WTC11 (cell line): ENCODE results near the gene CAMTA1. TPM values are rescaled to one million over a fixed set of nuclear protein-coding genes. Genes with fewer than 3 reads are reported as not detected.

Experiments used
- ATAC-seq: fragments of 200-7000 bp; cut with Tn5 transposase; 2 replicates; pipeline ENCODE4 v1.10.0; 2021; ENCODE audit warnings: mild to moderate bottlenecking, moderate library complexity
- CTCF ChIA-PET: fragments of 300-600 bp; sonication (Branson Sonifier 250); formaldehyde crosslinking; loops from one replicate; lab custom pipeline; 2021; ENCODE audit warnings: antibody characterized with exemption; lab: Charles Lee
- POLR2A ChIA-PET: fragments of 350-600 bp; sonication (Branson Sonifier 250); formaldehyde crosslinking; loops from one replicate; lab custom pipeline; 2021; ENCODE audit warnings: antibody characterized with exemption; lab: Charles Lee
- DNase-seq: peaks from one replicate; pipeline ENCODE4 v3.0.0; 2021; ENCODE audit warnings: low spot score
- H3K27ac Mint-ChIP-seq: 2 replicates; pipeline ENCODE4 v1.8.0; 2021; ENCODE audit warnings: mixed read lengths
- H3K27me3 Mint-ChIP-seq: 2 replicates; pipeline ENCODE4 v1.8.0; 2021; ENCODE audit warnings: low read depth, mild to moderate bottlenecking, moderate library complexity, mixed read lengths
- H3K36me3 Mint-ChIP-seq: 2 replicates; pipeline ENCODE4 v1.8.0; 2021; ENCODE audit warnings: mixed read lengths
- H3K4me1 Mint-ChIP-seq: 2 replicates; pipeline ENCODE4 v1.8.0; 2022; ENCODE audit warnings: mixed read lengths
- H3K4me3 Mint-ChIP-seq: 2 replicates; pipeline ENCODE4 v1.8.0; 2021; ENCODE audit warnings: mild to moderate bottlenecking, moderate library complexity, mixed read lengths
- H3K9me3 Mint-ChIP-seq: 2 replicates; pipeline ENCODE4 v1.8.0; 2021; ENCODE audit warnings: mixed read lengths
- EMX1 ChIP-seq: fragments of 250-450 bp; sonication (Bioruptor Pico); IDR thresholded peaks from 2 replicates; pipeline ENCODE4 v1.8.0; 2021; ENCODE audit warnings: mild to moderate bottlenecking
- GABPB1 ChIP-seq: sonication (generic); formaldehyde crosslinking; IDR thresholded peaks from 2 replicates; pipeline ENCODE4 v1.8.1; 2023; ENCODE audit warnings: mild to moderate bottlenecking, missing genetic modification reagents
- NFE2L1 ChIP-seq: sonication (generic); formaldehyde crosslinking; IDR thresholded peaks from 2 replicates; pipeline ENCODE4 v1.8.1; 2023; ENCODE audit warnings: missing genetic modification reagents
- NR2C2 ChIP-seq: sonication (generic); formaldehyde crosslinking; IDR thresholded peaks from 2 replicates; pipeline ENCODE4 v1.8.0; 2022; ENCODE audit warnings: mild to moderate bottlenecking, missing genetic modification reagents
- SP1 ChIP-seq: sonication (generic); formaldehyde crosslinking; conservative IDR thresholded peaks from 2 replicates; pipeline ENCODE4 v1.8.1; 2022; ENCODE audit warnings: missing genetic modification reagents
- TEAD4 ChIP-seq: sonication (generic); formaldehyde crosslinking; IDR thresholded peaks from 2 replicates; pipeline ENCODE4 v1.8.0; 2022; ENCODE audit warnings: mild to moderate bottlenecking, missing genetic modification reagents
- ZNF232 ChIP-seq: sonication (generic); formaldehyde crosslinking; IDR thresholded peaks from 2 replicates; pipeline ENCODE4 v1.8.0; 2022; ENCODE audit warnings: mild to moderate bottlenecking, missing genetic modification reagents
- ZNF416 ChIP-seq: fragments of 250-450 bp; sonication (Bioruptor Pico); IDR thresholded peaks from 2 replicates; pipeline ENCODE4 v1.9.0; 2021; ENCODE audit warnings: mild to moderate bottlenecking, inconsistent platforms
- ZNF423 ChIP-seq: fragments of 250-450 bp; sonication (Bioruptor Pico); IDR thresholded peaks from 2 replicates; pipeline ENCODE4 v2.1.2; 2022; ENCODE audit warnings: mild to moderate bottlenecking, moderate library complexity
- total RNA-seq: library from RNA; stranded (reverse); gene quantifications from 3 replicates; pipeline ENCODE4 v1.2.3, GENCODE V29; 2021
- TF ChIP-seq, protein P1 (sequence below): fragments of 250-450 bp; sonication (Bioruptor Pico); IDR thresholded peaks from 2 replicates; pipeline ENCODE4 v1.9.0; 2021; ENCODE audit warnings: mild to moderate bottlenecking, borderline replicate concordance
- TF ChIP-seq, protein P2 (sequence below): sonication (generic); formaldehyde crosslinking; IDR thresholded peaks from 2 replicates; pipeline ENCODE4 v1.8.1; 2023; ENCODE audit warnings: mild to moderate bottlenecking, missing genetic modification reagents, borderline replicate concordance
- TF ChIP-seq, protein P3 (sequence below): sonication (generic); formaldehyde crosslinking; IDR thresholded peaks from 2 replicates; pipeline ENCODE4 v1.8.0; 2022; ENCODE audit warnings: mild to moderate bottlenecking, missing genetic modification reagents
- TF ChIP-seq, protein P4 (sequence below): sonication (generic); formaldehyde crosslinking; IDR thresholded peaks from 2 replicates; pipeline ENCODE4 v1.8.1; 2022; ENCODE audit warnings: low read depth, missing genetic modification reagents, borderline replicate concordance
- TF ChIP-seq, protein P5 (sequence below): sonication (generic); formaldehyde crosslinking; IDR thresholded peaks from 2 replicates; pipeline ENCODE4 v1.8.1; 2023; ENCODE audit warnings: mild to moderate bottlenecking, missing genetic modification reagents, moderate library complexity
- TF ChIP-seq, protein P6 (sequence below): fragments of 200-600 bp; IDR thresholded peaks from 2 replicates; pipeline ENCODE4 v1.8.0; 2022; ENCODE audit warnings: antibody characterized with exemption
- TF ChIP-seq, protein P7 (sequence below): sonication (generic); formaldehyde crosslinking; IDR thresholded peaks from 2 replicates; pipeline ENCODE4 v1.8.0; 2022; ENCODE audit warnings: missing genetic modification reagents
- TF ChIP-seq, protein P8 (sequence below): sonication (generic); formaldehyde crosslinking; IDR thresholded peaks from 2 replicates; pipeline ENCODE4 v1.8.0; 2022; ENCODE audit warnings: mild to moderate bottlenecking, missing genetic modification reagents
- TF ChIP-seq, protein P9 (sequence below): sonication (generic); formaldehyde crosslinking; IDR thresholded peaks from 2 replicates; pipeline ENCODE4 v1.8.1; 2023; ENCODE audit warnings: mild to moderate bottlenecking, missing genetic modification reagents, moderate library complexity
- TF ChIP-seq, protein P10 (sequence below): fragments of 250-450 bp; sonication (Bioruptor Pico); IDR thresholded peaks from 2 replicates; pipeline ENCODE4 v2.1.2; 2022; ENCODE audit warnings: mild to moderate bottlenecking, moderate library complexity

CAMTA1 gene
- total RNA-seq, 1 experiment from 2014 or later = 86.4 TPM

DNA sequence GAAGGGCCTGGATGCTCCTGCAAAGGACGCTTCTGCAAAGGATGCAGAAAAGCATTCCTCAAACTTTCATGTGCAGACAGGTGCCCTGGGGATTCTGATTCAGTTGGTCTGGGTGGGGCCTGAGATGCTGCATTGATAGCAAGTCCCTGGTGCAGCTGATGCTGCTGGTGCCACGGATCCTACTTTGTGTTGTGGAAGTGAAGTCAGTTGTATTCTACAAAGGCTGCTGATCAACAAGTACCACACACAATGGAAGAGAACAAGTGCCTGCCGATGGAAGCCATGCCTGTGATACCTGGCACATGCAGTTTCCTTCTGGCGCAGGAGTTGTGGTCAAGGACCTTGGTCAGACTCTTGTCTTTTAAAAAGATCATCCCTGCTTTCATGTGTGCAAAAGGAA, 478.8 kb downstream of the CAMTA1 start:
- Mint-ChIP-seq H3K4me3 (no peak overlapping the region), H3K9me3 (peaks cover 15% of the 10 kb centered on the region), H3K27me3 (peaks cover 2% of the 10 kb centered on the region; the same call in 1 of the 2 replicates), H3K4me1 (peaks cover 9% of the 10 kb centered on the region; the same call in 1 of the 2 replicates), H3K36me3 (peaks cover 12% of the 10 kb centered on the region), H3K27ac (no peak overlapping the region)
- ChIA-PET POLR2A (no interaction called here), CTCF (no interaction called here)
- DNase-seq (no peak), ATAC-seq (no peak)
- TF ChIP-seq, protein P1, sequence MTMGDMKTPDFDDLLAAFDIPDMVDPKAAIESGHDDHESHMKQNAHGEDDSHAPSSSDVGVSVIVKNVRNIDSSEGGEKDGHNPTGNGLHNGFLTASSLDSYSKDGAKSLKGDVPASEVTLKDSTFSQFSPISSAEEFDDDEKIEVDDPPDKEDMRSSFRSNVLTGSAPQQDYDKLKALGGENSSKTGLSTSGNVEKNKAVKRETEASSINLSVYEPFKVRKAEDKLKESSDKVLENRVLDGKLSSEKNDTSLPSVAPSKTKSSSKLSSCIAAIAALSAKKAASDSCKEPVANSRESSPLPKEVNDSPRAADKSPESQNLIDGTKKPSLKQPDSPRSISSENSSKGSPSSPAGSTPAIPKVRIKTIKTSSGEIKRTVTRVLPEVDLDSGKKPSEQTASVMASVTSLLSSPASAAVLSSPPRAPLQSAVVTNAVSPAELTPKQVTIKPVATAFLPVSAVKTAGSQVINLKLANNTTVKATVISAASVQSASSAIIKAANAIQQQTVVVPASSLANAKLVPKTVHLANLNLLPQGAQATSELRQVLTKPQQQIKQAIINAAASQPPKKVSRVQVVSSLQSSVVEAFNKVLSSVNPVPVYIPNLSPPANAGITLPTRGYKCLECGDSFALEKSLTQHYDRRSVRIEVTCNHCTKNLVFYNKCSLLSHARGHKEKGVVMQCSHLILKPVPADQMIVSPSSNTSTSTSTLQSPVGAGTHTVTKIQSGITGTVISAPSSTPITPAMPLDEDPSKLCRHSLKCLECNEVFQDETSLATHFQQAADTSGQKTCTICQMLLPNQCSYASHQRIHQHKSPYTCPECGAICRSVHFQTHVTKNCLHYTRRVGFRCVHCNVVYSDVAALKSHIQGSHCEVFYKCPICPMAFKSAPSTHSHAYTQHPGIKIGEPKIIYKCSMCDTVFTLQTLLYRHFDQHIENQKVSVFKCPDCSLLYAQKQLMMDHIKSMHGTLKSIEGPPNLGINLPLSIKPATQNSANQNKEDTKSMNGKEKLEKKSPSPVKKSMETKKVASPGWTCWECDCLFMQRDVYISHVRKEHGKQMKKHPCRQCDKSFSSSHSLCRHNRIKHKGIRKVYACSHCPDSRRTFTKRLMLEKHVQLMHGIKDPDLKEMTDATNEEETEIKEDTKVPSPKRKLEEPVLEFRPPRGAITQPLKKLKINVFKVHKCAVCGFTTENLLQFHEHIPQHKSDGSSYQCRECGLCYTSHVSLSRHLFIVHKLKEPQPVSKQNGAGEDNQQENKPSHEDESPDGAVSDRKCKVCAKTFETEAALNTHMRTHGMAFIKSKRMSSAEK (CRISPR knock-in tag) = no peak
- TF ChIP-seq NR2C2 (CRISPR knock-in tag) (no peak), GABPB1 (CRISPR knock-in tag) (no peak), ZNF423 (no peak), NFE2L1 (no peak), EMX1 (CRISPR knock-in tag) (no peak), ZNF232 (CRISPR knock-in tag) (no peak), SP1 (CRISPR knock-in tag) (no peak), TEAD4 (CRISPR knock-in tag) (no peak), ZNF416 (CRISPR knock-in tag) (no peak)
- TF ChIP-seq, protein P2, sequence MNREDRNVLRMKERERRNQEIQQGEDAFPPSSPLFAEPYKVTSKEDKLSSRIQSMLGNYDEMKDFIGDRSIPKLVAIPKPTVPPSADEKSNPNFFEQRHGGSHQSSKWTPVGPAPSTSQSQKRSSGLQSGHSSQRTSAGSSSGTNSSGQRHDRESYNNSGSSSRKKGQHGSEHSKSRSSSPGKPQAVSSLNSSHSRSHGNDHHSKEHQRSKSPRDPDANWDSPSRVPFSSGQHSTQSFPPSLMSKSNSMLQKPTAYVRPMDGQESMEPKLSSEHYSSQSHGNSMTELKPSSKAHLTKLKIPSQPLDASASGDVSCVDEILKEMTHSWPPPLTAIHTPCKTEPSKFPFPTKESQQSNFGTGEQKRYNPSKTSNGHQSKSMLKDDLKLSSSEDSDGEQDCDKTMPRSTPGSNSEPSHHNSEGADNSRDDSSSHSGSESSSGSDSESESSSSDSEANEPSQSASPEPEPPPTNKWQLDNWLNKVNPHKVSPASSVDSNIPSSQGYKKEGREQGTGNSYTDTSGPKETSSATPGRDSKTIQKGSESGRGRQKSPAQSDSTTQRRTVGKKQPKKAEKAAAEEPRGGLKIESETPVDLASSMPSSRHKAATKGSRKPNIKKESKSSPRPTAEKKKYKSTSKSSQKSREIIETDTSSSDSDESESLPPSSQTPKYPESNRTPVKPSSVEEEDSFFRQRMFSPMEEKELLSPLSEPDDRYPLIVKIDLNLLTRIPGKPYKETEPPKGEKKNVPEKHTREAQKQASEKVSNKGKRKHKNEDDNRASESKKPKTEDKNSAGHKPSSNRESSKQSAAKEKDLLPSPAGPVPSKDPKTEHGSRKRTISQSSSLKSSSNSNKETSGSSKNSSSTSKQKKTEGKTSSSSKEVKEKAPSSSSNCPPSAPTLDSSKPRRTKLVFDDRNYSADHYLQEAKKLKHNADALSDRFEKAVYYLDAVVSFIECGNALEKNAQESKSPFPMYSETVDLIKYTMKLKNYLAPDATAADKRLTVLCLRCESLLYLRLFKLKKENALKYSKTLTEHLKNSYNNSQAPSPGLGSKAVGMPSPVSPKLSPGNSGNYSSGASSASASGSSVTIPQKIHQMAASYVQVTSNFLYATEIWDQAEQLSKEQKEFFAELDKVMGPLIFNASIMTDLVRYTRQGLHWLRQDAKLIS (CRISPR knock-in tag) = no peak
- TF ChIP-seq, protein P3, sequence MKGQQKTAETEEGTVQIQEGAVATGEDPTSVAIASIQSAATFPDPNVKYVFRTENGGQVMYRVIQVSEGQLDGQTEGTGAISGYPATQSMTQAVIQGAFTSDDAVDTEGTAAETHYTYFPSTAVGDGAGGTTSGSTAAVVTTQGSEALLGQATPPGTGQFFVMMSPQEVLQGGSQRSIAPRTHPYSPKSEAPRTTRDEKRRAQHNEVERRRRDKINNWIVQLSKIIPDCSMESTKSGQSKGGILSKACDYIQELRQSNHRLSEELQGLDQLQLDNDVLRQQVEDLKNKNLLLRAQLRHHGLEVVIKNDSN (CRISPR knock-in tag) = no peak
- TF ChIP-seq, protein P4, sequence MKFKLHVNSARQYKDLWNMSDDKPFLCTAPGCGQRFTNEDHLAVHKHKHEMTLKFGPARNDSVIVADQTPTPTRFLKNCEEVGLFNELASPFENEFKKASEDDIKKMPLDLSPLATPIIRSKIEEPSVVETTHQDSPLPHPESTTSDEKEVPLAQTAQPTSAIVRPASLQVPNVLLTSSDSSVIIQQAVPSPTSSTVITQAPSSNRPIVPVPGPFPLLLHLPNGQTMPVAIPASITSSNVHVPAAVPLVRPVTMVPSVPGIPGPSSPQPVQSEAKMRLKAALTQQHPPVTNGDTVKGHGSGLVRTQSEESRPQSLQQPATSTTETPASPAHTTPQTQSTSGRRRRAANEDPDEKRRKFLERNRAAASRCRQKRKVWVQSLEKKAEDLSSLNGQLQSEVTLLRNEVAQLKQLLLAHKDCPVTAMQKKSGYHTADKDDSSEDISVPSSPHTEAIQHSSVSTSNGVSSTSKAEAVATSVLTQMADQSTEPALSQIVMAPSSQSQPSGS = no peak
- TF ChIP-seq, protein P5, sequence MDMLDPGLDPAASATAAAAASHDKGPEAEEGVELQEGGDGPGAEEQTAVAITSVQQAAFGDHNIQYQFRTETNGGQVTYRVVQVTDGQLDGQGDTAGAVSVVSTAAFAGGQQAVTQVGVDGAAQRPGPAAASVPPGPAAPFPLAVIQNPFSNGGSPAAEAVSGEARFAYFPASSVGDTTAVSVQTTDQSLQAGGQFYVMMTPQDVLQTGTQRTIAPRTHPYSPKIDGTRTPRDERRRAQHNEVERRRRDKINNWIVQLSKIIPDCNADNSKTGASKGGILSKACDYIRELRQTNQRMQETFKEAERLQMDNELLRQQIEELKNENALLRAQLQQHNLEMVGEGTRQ (CRISPR knock-in tag) = no peak
- TF ChIP-seq, protein P6, sequence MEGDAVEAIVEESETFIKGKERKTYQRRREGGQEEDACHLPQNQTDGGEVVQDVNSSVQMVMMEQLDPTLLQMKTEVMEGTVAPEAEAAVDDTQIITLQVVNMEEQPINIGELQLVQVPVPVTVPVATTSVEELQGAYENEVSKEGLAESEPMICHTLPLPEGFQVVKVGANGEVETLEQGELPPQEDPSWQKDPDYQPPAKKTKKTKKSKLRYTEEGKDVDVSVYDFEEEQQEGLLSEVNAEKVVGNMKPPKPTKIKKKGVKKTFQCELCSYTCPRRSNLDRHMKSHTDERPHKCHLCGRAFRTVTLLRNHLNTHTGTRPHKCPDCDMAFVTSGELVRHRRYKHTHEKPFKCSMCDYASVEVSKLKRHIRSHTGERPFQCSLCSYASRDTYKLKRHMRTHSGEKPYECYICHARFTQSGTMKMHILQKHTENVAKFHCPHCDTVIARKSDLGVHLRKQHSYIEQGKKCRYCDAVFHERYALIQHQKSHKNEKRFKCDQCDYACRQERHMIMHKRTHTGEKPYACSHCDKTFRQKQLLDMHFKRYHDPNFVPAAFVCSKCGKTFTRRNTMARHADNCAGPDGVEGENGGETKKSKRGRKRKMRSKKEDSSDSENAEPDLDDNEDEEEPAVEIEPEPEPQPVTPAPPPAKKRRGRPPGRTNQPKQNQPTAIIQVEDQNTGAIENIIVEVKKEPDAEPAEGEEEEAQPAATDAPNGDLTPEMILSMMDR = no peak
- TF ChIP-seq, protein P7, sequence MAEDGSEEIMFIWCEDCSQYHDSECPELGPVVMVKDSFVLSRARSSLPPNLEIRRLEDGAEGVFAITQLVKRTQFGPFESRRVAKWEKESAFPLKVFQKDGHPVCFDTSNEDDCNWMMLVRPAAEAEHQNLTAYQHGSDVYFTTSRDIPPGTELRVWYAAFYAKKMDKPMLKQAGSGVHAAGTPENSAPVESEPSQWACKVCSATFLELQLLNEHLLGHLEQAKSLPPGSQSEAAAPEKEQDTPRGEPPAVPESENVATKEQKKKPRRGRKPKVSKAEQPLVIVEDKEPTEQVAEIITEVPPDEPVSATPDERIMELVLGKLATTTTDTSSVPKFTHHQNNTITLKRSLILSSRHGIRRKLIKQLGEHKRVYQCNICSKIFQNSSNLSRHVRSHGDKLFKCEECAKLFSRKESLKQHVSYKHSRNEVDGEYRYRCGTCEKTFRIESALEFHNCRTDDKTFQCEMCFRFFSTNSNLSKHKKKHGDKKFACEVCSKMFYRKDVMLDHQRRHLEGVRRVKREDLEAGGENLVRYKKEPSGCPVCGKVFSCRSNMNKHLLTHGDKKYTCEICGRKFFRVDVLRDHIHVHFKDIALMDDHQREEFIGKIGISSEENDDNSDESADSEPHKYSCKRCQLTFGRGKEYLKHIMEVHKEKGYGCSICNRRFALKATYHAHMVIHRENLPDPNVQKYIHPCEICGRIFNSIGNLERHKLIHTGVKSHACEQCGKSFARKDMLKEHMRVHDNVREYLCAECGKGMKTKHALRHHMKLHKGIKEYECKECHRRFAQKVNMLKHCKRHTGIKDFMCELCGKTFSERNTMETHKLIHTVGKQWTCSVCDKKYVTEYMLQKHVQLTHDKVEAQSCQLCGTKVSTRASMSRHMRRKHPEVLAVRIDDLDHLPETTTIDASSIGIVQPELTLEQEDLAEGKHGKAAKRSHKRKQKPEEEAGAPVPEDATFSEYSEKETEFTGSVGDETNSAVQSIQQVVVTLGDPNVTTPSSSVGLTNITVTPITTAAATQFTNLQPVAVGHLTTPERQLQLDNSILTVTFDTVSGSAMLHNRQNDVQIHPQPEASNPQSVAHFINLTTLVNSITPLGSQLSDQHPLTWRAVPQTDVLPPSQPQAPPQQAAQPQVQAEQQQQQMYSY (CRISPR knock-in tag) = no peak
- TF ChIP-seq, protein P8, sequence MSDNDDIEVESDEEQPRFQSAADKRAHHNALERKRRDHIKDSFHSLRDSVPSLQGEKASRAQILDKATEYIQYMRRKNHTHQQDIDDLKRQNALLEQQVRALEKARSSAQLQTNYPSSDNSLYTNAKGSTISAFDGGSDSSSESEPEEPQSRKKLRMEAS (CRISPR knock-in tag) = no peak
- TF ChIP-seq, protein P9, sequence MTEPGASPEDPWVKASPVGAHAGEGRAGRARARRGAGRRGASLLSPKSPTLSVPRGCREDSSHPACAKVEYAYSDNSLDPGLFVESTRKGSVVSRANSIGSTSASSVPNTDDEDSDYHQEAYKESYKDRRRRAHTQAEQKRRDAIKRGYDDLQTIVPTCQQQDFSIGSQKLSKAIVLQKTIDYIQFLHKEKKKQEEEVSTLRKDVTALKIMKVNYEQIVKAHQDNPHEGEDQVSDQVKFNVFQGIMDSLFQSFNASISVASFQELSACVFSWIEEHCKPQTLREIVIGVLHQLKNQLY (CRISPR knock-in tag) = no peak
- TF ChIP-seq, protein P10, sequence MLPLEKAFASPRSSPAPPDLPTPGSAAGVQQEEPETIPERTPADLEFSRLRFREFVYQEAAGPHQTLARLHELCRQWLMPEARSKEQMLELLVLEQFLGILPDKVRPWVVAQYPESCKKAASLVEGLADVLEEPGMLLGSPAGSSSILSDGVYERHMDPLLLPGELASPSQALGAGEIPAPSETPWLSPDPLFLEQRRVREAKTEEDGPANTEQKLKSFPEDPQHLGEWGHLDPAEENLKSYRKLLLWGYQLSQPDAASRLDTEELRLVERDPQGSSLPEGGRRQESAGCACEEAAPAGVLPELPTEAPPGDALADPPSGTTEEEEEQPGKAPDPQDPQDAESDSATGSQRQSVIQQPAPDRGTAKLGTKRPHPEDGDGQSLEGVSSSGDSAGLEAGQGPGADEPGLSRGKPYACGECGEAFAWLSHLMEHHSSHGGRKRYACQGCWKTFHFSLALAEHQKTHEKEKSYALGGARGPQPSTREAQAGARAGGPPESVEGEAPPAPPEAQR (CRISPR knock-in tag) = no peak
